HG03139 (cell line): ENCODE data around the gene TTC12.

Experiments used
- ATAC-seq: cut with Tn5 transposase; IDR thresholded peaks from one replicate; pipeline ENCODE4 v1.9.1; 2021; ENCODE audit not compliant: unreplicated experiment

Gene TTC12

GRCh38 chr11:113314389-113315301 lies at the start of gene TTC12:
TSS of gene TTC12 (plus strand) at chr11:113314583. CDS start at chr11:113316258, 1,675 bp downstream.
- peak; percentile 99 for ATAC-seq

GRCh38 chr11:113265362-113265761 lies 49.0 kb upstream of the TTC12 start:
- ATAC-seq = no peak

- ATAC-seq = no peak
Observed at GRCh38 chr11:113267493-113267892, 46.9 kb upstream of the TTC12 start.

GRCh38 chr11:113269096-113269495 lies 45.3 kb upstream of the TTC12 start:
- no peak for ATAC-seq

- no peak for ATAC-seq
Observed at GRCh38 chr11:113269636-113270035, 44.7 kb upstream of the TTC12 start.

- no peak for ATAC-seq
Observed at GRCh38 chr11:113270080-113270479, 44.3 kb upstream of the TTC12 start.

GRCh38 chr11:113271551-113272245 lies 42.7 kb upstream of the TTC12 start:
- ATAC-seq = no peak

GRCh38 chr11:113272281-113272680 lies 42.1 kb upstream of the TTC12 start:
- no peak for ATAC-seq

- ATAC-seq = no peak
Observed at GRCh38 chr11:113272927-113273615, 41.3 kb upstream of the TTC12 start.

- ATAC-seq = no peak
Observed at GRCh38 chr11:113273720-113274119, 40.7 kb upstream of the TTC12 start.

GRCh38 chr11:113274713-113275582 lies 39.4 kb upstream of the TTC12 start:
- ATAC-seq = no peak

- no peak for ATAC-seq
Observed at GRCh38 chr11:113275602-113276001, 38.8 kb upstream of the TTC12 start.

GRCh38 chr11:113276466-113276865 lies 37.9 kb upstream of the TTC12 start:
- ATAC-seq = no peak

GRCh38 chr11:113277907-113278306 lies 36.5 kb upstream of the TTC12 start:
- no peak for ATAC-seq

- ATAC-seq = no peak
Observed at GRCh38 chr11:113278481-113278880, 35.9 kb upstream of the TTC12 start.

- no peak for ATAC-seq
Observed at GRCh38 chr11:113278925-113279324, 35.5 kb upstream of the TTC12 start.

- ATAC-seq = no peak
Observed at GRCh38 chr11:113279591-113279990, 34.8 kb upstream of the TTC12 start.

GRCh38 chr11:113281052-113281725 lies 33.2 kb upstream of the TTC12 start:
- ATAC-seq = no peak

GRCh38 chr11:113282898-113283437 lies 31.4 kb upstream of the TTC12 start:
- ATAC-seq = no peak

- no peak for ATAC-seq
Observed at GRCh38 chr11:113283881-113284280, 30.5 kb upstream of the TTC12 start.
